ENCODE results near the gene ZIC1.

The ZIC1 gene

GRCh38 chr3:147411815-147412241 lies 2.7 kb downstream of the ZIC1 start:
- DNase-seq, result no peak

GRCh38 chr3:147412261-147412916 lies 3.2 kb downstream of the ZIC1 start:
- no peak for DNase-seq

GRCh38 chr3:147412917-147413685 lies 3.9 kb downstream of the ZIC1 start:
- DNase-seq, result no peak

GRCh38 chr3:147413686-147414389 lies 4.7 kb downstream of the ZIC1 start:
- no peak for DNase-seq

GRCh38 chr3:147414390-147415138 lies 5.4 kb downstream of the ZIC1 start:
- no peak for DNase-seq

- DNase-seq, result no peak
Measured at GRCh38 chr3:147415286-147415685, 6.1 kb downstream of the ZIC1 start.

GRCh38 chr3:147415874-147416273 lies 6.7 kb downstream of the ZIC1 start:
- DNase-seq, result no peak

- DNase-seq, result no peak
Measured at GRCh38 chr3:147416931-147417330, 7.8 kb downstream of the ZIC1 start.

GRCh38 chr3:147417551-147418295 lies 8.6 kb downstream of the ZIC1 start:
- DNase-seq, result no peak

- DNase-seq, result no peak
Measured at GRCh38 chr3:147418371-147418781, 9.2 kb downstream of the ZIC1 start.

- DNase-seq, result no peak
Measured at GRCh38 chr3:147418808-147419701, 9.9 kb downstream of the ZIC1 start.

- DNase-seq, result no peak
Measured at GRCh38 chr3:147419781-147420224, 10.6 kb downstream of the ZIC1 start.

- DNase-seq, result no peak
Measured at GRCh38 chr3:147420353-147421183, 11.4 kb downstream of the ZIC1 start.

- DNase-seq, result no peak
Measured at GRCh38 chr3:147421184-147421912, 12.2 kb downstream of the ZIC1 start.

GRCh38 chr3:147422196-147422595 lies 13.0 kb downstream of the ZIC1 start:
- no peak for DNase-seq

- DNase-seq, result no peak
Measured at GRCh38 chr3:147422601-147423536, 13.7 kb downstream of the ZIC1 start.

- no peak for DNase-seq
Measured at GRCh38 chr3:147423537-147423797, 14.3 kb downstream of the ZIC1 start.

GRCh38 chr3:147423798-147424580 lies 14.8 kb downstream of the ZIC1 start:
- DNase-seq, result no peak

Measured in stimulated activated CD4-positive, alpha-beta T cell treated with anti-CD3 and anti-CD28 coated beads, Interleukin-4, amount 100 ng/mL, for 4 hours (primary cell).